GM19193 (cell line): ENCODE data around the gene COMMD2.

Experiments
- POLR2A ChIP-seq: IDR thresholded peaks from 4 replicates; pipeline ENCODE4 v1.6.1; 2011; ENCODE audit not compliant: insufficient read depth, insufficient read length; ENCODE audit errors: extremely low read depth

The COMMD2 gene

DNA sequence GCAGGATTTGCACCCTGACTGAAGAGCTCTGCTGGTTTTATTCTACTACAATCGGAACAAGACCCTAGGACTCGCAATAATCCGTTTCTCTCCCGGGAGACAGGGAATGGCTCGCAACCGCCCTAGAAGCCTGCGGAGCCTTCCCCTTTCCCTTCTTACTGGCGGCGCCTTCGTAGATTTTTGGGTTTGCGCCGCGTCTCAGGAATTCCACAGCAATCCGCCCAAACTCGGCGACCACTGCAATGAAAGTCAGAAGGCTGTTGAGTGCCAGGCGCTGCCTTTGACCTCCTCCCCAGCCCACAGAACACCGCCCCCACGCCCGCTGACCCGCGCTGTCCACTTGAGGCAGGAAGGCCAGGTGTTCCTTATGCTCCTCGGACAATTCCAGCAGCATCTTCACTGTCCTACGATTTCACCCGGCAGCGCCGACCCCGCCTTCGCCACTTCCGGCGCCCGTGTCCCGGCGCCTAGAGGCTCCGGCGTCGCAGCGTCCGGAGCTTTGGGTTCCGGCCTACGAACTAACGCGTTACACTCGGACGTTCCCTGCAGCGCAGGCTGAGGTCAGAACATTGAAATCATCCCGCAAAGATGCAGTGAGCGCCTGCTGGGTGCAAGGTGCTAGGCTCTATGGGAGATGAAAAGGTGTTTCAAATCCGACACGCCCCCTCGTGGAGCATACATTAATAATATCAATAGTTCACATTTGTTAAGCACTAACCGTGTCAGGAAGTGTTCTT is at the start of gene COMMD2:
TSS of gene COMMD2 (minus strand) at position 439 of the 737 bp plus-strand sequence. CDS start at position 394, 45 bp downstream.
- TF ChIP-seq POLR2A, result peak; percentile 93

DNA sequence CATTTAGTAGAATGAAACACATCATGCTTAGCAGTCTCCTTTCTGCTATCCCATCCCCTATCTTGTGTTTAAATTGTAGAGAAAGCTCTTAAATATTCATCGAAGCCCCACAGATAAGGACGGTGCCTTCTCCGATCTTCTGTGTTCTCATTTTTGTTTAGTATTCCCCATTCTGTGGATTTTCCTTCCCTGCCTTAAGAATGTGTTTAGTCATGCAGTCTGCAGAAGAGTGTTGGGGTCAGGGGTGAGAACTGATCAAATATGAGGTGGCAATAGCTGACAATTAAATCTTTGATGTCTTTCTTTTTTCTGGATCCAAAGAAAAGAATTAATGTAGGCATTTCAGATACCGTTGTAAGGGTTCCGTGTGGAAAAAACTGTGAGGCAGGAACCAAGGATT is 49.4 kb upstream of the COMMD2 start:
- no peak for TF ChIP-seq POLR2A

DNA sequence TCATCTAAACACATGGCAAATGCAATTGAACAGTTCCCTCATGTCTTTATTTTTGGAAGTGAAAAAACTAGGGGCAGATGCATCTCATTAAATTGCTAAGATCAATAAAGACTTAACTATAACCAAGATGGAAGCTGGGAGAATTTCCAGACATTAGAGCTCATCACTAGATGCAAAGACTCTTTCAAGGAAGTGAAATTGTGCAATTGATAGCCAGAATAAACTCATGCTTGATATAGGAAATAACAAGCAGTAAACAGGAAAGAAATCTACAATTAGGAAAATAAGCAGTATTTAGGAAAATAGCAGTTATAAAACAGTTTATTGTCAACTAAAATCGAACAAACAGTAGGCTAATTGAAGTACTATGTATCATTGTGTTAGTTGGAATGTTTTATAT is 48.9 kb upstream of the COMMD2 start:
- TF ChIP-seq POLR2A, result no peak

DNA sequence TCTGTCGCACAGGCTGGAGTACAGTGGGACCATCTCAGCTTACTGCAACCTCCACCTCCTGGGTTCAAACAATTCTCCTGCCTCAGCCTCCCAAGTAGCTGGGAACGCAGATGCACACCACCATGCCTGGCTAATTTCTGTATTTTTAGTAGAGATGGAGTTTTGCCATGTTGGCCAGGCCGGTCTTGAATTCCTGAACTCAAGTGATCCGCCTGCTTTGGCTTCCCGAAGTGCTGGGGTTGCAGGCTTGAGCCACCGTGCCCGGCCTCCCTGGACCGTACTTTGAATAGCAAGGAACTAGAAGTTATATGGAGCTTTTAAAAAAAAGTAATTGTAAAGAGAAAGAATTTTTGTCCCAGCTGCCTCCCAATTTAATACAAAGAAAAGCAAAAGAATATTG is 48.4 kb upstream of the COMMD2 start:
- no peak for TF ChIP-seq POLR2A

DNA sequence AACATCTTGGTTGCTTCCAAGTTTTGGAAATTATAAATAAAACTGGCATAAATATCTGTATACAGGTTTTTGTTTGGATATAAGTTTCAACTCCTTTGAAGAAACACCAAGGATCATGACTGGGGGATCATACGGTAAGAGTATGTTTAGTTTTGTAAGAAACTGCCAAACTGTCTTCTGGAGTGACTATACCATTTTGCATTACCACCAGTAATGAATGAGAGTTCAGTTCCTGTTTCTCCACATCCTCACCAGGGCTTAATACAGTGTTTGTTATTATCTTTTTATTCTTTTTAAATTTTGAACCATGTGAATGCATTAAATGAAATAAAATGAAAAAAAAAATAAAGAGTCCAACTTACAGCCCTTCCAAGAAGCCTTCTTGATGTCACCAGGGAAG is 43.7 kb upstream of the COMMD2 start:
- TF ChIP-seq POLR2A, result no peak

DNA sequence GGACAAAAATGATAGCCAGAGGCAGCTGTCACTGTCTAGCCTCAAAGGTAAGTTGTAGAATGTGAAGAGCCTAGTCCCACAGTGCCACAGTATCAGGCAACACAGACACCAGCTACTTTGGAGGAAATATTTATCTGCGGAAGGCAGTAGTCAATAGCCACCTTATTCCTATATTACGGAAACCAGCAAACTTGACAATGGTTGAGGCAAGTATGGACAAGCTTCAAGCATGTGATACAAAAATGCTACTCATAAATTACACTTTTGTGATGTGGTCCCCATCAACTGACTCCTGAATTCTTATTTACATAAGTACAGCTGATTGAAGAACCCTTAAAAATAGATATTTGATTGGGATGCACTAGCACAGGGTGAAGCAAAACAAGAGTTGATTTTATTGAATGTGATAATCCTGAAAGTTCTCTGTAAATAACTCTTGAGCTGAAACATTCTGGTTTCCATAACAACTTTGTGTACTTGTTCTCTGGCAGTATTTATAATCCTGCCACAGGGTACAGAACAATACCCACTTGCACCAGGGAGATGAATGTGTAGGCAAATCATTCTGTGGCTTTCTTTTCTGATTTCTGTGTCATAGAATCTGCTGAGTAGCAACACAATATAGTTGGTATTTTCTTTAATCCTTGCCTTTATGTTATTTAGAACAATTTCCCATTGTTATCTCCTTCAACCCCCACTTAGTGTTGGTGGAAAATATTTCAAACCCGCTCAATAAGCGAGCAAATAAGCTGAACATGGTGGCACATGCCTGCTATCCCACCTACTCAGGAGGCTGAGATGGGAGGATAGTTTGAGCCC is 40.4 kb upstream of the COMMD2 start, which contains the start of gene ANKUB1:
TSS of gene ANKUB1 (minus strand) at position 103 of the 819 bp plus-strand sequence. CDS start 188 bp downstream, outside the sequence.
- no peak for TF ChIP-seq POLR2A

DNA sequence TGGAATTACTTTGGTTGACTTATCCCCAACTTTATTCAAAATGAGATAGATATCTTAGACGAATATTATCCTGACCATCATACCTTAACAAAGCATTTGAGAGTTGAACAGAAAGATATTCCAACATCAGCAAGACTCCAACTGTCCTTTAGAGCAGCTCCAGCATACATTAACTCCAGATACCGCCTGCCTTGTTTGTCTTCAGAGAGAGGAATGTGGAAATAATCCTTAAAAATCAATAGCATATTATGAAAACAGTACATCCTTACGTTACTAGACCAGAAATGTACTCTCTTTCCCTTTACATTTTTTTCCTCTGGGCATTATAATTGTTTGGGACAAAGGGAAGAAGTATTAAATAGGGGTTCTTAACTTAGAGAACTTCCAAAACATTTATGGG is 38.4 kb upstream of the COMMD2 start:
- no peak for TF ChIP-seq POLR2A

DNA sequence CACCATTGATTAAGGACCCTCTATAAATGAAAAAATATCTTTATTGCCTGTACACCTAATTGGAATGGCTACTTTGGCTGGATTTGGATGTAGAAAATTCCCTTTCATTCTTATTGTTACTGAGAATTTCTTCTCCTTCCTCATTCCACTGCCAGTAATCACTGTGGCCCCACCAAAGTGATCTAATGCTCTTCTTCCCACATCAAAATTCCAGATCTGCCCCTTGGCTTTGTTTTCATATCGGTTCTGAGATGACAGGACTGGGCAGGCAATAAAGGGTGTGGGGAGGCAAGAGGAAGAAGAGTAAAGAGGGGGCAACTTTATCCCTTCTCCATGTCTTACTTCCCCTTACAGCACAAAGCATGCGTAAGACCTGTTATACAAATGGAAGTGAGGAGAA is 38.0 kb upstream of the COMMD2 start:
- TF ChIP-seq POLR2A, result no peak

DNA sequence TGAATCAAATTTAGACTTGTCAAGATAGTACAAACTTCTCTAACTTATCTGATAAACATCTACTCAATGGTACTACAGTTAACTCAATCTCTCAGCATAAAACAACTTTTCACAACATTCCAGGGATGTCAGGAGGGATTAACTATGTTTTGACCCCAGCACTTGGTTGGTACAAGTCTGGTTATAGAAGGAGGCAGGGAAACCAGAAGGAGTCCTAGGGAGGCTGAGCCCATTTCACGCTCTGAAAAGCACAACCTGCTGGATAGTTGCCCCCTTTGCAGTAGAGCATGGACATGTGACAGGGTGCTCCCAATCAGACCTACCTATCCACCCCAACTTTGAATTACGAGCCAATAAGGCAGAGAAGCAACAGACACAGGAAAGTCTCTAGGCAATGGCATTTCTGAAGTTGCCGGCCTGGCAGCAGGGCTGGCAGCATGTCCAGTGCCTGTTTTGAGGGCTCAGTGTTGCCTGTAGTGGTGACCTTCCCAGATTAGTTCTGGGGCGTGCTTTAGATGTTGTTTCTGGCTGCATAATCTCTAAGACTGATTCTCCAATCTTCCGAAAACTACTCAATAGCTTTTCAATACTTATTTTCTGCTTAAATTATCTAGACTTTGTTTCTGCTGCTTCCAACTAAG is 31.9 kb upstream of the COMMD2 start:
- no peak for TF ChIP-seq POLR2A

DNA sequence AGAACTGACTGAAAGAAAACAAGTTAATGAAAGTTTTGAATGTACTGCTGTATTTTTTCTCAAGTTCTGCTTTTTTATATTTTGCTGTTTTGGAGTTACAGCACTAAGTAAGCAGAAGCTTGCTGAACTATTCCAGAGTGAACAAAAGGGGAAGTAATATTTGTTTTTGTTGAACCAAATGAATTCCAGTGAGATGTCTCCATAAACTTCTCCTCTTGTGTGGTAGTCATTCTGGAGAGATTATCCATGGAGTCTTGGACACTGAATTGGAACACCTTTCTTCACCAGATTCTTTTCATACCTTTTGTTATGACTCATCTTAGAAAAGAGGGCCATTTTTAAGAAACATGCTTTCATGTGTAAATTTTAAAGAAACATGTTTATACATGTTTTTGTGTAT is 31.3 kb upstream of the COMMD2 start:
- TF ChIP-seq POLR2A, result no peak

DNA sequence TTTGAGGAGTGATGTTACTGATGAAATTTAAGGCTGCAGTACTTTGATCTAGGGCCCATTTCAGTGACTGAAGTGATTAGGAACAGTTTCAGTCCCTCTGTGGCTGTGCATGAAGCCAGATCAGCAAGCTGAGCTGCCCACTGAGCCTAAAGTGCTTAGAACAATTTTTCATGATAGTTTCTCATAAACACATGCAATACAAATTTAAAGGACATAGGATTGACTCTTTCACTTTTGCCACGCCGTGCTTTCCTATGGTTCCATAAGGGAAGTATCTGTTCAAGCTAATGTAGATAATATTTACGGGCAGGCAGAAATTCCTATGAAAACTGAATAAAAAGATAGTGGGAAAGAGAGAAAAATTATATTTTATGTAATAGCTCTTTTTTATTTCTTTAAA is 29.5 kb upstream of the COMMD2 start:
- TF ChIP-seq POLR2A, result no peak

DNA sequence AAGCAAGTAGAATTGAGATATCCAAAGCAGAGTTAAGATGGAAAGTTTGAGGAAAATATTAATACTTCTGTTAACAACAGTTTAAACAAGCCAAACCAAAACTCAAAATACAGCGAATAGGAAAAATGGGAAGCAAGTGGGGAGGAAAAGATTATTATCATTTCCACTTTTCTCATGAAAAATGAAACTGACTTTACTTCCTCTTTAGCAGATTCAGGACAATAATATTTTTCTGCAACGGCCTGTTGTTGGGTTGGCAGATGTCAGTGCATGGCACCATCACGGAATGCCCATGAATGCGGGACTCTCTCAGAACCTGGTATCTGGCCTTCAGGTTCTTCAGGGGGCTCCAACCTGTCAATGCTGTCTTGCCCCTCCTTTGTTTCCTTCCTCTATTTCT is 28.9 kb upstream of the COMMD2 start:
- no peak for TF ChIP-seq POLR2A

DNA sequence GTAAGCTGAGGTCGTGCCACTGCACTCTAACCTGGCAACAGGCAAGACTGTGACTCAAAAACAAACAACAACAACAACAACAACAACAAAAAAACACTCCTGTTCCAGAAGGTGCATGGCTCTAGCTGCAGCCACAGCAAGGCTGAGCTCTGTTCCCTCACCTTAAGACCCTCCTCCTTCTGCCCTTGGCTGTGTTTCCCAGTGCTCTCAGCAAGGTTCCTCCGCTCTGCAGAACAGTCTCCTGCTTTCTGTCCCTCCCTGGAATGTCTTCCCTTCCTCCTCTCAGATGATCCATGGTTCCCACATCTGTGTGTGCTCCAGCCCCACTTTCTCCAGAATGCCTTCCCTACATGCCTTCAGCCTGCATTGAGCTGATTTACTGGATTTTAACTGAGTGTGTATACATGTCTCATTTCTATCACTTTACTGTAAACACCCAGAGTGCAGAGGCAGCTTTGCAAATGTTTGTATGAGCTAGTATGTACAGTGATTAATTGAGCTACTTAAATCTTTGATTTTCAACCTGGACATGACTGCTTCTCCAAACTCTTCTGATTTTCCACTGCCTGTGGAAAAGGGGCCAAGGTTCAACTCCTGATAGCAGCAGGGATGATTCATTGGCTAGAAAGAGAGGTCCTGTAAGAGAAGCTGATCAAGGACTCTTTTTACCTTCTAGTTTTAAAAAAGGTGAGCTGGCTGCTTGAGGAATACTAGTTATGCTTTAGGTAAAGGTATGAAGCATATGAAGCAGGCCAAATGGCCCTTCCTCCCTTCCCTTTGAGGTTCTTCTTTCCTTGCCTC is 25.3 kb upstream of the COMMD2 start:
- no peak for TF ChIP-seq POLR2A

DNA sequence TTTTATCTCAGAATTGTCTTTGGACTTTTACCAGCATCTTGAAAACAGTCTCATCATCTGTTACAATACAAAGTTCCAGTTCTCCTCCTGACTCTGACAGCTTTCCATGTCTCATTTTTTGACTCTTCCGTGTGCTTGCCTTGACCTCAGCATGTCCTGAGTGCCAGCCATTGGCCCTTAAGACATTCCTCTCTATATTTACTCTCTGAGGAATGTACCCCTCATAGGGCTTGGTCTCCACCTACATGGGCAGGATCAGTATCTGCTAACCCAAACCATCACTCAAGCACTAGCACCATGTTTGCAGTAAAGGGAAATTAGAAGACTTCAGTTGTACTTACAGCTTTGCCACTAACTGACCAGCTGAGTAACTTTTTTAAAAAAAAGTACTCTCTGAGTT is 23.9 kb upstream of the COMMD2 start:
- TF ChIP-seq POLR2A, result no peak

DNA sequence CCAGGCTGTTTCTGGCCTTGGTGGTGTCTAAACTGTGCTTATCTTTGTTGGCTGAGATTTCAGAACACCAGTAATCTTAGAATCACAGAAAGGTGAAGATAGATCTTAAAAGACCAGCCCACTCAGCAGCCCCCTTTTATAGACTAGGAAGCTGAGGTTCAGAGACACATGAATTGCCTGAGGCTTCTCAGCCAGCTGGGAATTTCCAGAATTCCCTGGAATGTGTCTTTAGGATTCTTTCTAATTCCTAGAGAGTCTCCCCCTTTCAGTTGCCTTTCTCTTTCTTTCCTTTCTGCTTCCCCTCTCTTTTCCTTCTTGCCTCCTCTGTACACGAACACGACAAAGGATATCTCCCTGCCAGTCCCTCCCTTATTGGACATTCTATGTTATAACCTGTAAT is 20.6 kb upstream of the COMMD2 start:
- TF ChIP-seq POLR2A, result no peak
